ENCODE results near the gene RETREG3.
A peak's percentile ranks its signal among the peaks of the same experiment; 100 is the strongest.
"Not testable (repeated sequence)": the region's sequence is repeated elsewhere in the genome, so short reads cannot be mapped to it uniquely, and the experiment has no call there.

The RETREG3 gene

DNA sequence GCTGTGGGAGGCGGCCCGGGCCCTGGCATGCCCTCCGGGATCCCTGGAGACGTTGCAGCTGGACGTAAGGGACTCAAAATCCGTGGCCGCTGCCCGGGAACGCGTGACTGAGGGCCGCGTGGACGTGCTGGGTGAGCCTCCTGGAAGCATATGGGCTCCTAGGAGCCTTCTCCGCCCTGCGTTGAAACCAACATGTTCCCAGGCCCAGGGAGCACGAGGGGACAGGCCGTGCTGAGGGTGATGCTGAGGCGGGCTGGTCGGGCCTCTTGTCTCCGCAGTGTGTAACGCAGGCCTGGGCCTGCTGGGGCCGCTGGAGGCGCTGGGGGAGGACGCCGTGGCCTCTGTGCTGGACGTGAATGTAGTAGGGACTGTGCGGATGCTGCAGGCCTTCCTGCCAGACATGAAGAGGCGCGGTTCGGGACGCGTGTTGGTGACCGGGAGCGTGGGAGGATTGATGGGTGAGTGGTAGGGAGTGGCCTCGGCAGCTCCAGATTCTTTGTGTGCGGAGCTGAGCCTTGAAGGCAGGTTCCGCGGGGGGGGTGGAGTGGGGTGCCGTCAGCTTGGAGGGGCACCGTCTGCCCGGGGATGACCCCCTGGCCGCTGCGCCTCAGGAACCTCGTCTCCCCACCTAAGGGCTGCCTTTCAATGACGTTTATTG, 55.9 kb downstream of the RETREG3 start:
- DNase-seq (ENCODE audit: low read depth in 2 of 2), result no peak

DNA sequence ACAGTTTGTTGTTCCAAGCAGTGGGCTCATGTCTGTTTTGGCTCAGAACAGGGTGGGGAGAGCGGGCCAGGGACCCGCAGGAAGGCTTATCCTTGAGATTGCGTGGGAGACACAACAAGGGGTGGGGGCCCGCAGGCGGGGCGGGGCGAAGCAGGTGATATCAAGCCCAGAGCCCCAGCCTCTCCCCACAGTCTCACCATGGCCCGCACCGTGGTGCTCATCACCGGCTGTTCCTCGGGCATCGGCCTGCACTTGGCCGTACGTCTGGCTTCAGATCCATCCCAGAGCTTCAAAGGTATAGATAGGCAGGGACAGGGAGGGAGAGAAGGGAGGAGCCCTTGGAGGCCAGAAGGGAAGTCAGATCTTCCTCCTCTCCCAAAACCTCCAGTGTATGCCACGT, 56.4 kb downstream of the RETREG3 start, which contains the start of gene HSD17B1:
TSS of gene HSD17B1 (plus strand) at position 188 of the 400 bp plus-strand sequence. CDS start at position 199, 11 bp downstream.
- not testable (repeated sequence) for DNase-seq (ENCODE audit: low read depth in 2 of 2)

DNA sequence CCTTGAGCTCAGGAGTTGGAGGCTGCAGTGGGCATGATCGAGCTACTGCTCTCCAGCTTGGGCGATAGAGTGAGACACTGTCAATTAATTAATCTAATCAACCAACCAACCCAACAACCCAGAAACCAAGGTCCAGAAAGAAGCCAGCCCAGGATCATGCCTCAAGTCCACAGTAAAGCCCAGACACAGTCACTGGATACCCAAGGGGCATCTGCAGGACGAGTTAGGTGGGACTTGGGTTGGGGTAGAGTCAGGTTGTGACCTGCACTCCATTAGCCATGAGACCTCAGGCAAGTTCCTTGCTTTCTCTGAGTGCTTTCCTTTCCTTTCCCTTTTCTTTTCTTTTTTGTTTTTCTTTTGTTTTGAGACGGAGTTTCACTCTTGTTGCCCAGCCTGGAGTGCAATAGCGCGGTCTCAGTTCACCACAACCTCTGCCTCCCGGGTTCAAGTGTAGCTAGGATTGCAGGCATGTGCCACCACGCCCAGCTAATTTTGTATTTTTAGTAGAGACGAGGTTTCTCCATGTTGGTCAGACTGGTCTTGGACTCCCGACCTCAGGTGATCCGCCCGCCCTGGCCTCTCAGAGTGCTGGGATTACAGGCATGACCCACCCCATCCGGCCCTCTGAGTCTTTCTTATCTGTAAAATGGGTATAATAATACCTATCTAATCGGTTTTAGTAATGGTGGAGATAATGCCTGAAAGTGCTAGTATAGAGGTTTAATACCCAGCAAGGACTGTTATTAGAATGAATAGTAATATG, 60.0 kb downstream of the RETREG3 start:
- no peak for DNase-seq (ENCODE audit: low read depth in 2 of 2)

DNA sequence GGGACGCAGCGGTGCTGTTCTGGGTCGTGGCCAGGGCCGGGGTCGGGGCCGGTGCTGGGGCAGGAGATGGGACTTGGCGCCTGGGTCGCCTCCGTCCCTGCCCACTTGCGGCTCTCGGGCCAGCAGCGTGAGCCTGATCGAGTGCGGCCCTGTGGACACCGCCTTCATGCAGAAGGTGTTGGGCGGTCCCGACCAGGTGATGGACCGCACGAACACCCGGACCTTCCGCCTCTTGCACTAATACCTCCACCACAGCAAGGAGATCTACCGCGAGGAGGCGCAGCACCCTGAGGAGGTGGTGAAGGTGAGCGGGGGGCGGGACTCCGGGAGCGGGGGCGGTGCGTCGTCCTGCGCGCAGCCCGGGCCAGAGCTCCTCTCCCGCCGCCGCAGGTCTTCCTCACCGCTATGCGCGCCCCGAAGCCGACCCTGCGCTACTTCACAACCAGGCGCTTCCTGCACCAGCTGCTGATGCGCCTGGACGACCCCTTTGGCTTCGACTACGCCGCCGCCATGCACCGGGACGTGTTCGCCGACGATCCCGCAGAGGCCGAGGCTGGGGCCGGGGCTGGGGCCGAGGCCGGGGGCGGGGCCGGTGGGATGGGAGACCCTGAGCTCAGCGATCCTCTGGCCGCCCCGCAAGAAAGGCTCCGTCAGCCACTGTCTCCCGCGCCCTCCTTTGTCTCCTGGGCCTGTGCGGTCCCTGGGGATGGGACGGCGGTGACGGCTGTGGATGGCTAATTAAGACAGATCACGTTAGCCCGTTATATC, 60.9 kb downstream of the RETREG3 start:
- DNase-seq (ENCODE audit: low read depth in 2 of 2), result peak; percentile 73 to 77

DNA sequence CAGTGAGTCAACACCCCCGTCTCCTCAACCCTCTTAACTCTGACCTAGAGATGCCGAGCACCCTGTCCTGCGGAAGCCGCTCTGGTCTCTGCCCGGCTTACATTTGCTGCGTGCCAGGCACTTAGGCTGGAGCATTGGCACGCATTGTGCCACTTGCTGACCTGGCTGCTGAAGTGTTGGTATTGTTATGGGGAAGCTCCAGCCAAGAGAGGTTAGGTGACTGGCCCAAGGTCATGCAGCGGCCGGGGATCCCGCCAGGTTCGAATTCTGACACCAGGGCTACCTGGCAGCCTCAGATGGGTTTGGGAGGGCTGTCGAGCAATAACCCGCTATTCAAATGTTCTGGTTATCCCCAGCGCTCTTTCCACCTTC, 61.5 kb downstream of the RETREG3 start:
- no peak for DNase-seq (ENCODE audit: low read depth in 2 of 2)

DNA sequence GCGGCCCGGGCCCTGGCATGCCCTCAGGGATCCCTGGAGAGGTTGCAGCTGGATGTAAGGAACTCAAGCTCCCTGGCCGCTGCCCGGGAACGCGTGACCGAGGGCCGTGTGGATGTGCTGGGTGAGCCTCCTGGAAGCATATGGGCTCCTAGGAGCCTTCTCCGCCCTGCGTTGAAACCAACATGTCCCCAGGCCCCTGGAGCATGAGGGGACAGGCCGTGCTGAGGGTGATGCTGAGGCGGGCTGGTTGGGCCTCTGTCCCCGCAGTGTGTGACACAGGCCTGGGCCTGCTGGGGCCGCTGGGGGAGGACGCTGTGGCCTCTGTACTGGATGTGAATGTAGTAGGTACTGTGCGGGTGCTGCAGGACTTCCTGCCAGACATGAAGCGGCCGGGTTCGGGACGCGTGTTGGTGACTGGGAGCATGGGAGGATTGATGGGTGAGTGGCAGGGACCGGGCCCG, 62.1 kb downstream of the RETREG3 start:
- no peak for DNase-seq (ENCODE audit: low read depth in 2 of 2)

DNA sequence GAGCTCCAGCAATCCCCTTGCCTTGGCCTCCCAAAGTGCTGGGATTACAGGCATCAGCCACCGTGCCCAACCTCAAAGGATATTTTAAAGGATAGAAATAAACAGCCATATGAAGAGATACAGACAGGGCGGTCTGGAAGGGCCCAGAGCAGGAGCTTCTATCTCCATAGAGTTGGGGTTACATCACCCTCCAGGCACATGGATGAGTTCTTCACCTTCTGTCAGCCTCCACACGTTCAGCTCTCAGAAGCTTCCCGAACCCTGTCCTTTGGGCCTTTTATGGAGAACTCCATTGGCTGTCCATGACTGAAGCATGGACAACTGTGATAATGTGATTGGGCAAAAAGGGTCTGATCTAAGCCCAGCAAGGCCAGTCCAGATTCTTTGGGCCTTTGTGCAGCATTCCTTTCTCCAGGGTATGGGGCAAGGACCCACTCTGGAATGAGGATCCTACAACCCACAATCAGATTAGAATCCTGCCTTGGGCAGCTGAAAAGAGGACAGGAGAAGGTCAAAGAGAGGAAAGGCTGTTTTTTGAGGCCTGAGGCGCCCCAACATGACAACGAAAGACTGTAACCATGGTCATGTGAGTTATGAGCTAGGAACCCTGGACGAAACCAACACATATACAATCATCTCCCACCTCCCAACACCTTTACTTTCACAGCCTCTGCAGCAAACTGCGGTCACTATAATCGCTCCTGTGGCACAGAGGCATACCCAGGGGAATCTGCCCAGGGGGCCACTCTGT, 63.2 kb downstream of the RETREG3 start:
- DNase-seq (ENCODE audit: low read depth in 2 of 2), result not testable (repeated sequence)

DNA sequence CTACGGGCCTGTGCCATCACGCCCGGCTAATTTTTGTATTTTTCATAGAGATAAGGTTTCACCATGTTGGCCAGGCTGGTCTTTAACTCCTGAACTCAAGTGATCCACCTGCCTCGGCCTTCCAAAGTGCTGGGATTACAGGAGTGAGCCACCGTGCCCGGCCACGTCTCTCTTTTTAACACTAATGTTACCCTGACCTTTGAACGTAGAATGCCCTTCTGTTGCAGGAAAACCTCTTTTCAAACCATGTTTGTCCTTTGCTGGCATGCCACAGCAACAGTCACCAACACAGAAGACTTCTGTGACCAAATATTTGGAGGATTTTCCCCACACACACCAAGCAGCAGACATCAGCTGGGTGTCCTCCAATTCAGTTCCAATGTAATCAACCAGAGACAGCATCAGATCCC, 64.3 kb downstream of the RETREG3 start:
- no peak for DNase-seq (ENCODE audit: low read depth in 2 of 2)

DNA sequence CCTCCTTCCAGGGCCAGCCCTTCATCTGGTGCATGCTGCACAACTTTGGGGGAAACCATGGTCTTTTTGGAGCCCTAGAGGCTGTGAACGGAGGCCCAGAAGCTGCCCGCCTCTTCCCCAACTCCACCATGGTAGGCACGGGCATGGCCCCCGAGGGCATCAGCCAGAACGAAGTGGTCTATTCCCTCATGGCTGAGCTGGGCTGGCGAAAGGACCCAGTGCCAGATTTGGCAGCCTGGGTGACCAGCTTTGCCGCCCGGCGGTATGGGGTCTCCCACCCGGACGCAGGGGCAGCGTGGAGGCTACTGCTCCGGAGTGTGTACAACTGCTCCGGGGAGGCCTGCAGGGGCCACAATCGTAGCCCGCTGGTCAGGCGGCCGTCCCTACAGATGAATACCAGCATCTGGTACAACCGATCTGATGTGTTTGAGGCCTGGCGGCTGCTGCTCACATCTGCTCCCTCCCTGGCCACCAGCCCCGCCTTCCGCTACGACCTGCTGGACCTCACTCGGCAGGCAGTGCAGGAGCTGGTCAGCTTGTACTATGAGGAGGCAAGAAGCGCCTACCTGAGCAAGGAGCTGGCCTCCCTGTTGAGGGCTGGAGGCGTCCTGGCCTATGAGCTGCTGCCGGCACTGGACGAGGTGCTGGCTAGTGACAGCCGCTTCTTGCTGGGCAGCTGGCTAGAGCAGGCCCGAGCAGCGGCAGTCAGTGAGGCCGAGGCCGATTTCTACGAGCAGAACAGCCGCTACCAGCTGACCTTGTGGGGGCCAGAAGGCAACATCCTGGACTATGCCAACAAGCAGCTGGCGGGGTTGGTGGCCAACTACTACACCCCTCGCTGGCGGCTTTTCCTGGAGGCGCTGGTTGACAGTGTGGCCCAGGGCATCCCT, 65.7 kb downstream of the RETREG3 start:
- no peak for DNase-seq (ENCODE audit: low read depth in 2 of 2)

DNA sequence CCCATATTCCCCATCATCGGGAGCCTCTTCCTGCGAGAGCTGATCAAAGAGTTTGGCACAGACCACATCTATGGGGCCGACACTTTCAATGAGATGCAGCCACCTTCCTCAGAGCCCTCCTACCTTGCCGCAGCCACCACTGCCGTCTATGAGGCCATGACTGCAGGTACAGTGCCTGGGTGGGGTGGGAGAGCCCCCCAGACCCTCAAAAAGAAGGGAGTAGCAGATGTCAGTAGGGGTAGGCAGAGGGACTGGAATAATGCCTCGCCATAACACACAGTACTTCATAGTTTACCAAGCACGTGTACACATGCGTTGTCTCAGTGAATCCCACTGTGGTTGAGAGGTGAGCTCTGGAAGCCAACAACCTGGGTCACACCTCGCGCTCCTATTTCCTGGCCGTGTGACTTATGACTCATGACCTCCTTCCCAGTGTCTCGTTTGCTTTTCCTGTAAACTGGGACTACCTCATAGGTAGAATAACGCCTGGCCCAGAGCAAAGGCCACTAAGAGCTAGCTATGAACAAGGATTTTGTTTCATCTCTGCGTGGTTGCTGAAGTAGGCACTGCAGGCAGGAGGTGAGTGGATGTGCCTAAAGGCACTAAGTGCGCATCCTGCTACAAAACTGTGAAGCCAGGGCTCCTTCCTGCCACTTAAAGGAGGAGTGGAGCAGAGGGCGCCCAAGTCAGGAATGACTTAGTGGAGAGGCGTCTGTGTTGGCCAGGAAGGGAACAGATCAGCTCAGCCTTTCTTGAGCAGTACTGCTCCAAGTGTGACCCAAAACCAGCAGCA, 67.9 kb downstream of the RETREG3 start:
- no peak for DNase-seq (ENCODE audit: low read depth in 2 of 2)

DNA sequence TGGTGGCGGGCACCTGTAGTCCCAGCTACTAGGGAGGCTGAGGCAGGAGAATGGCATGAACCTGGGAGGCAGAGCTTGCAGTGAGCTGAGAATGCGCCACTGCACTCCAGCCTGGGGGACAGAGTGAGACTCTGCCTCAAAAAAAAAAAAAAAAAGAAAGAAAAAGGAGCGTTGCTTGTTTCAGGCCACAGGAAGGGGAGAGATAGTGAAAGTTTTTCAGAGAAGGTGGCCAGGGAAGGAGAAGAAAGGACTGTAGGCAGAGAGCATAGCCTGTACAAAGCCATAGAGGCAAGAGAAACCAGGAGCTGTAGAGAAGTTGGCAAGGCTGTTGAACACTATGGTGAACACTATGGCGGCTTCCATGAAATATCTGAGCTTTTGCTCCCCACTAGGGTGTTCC, 68.6 kb downstream of the RETREG3 start:
- DNase-seq (ENCODE audit: low read depth in 2 of 2), result not testable (repeated sequence)

DNA sequence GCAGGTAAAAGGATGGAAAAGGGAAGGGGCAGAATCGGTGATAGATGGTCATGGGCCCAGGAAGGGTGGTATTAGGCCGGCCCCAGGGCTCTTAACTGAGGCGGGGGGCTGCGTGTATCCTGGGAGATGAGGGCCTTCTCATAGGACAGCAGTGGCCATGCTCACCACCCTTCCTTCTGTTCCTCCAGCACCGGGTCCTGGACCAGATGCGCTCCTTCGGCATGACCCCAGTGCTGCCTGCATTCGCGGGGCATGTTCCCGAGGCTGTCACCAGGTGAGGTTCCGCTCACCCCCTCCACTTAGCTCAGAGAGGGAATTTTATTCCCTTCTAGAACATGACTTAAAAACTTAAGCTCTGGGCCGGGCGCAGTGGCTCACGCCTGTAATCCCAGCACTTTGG, 70.7 kb downstream of the RETREG3 start:
- DNase-seq (ENCODE audit: low read depth in 2 of 2), result no peak

DNA sequence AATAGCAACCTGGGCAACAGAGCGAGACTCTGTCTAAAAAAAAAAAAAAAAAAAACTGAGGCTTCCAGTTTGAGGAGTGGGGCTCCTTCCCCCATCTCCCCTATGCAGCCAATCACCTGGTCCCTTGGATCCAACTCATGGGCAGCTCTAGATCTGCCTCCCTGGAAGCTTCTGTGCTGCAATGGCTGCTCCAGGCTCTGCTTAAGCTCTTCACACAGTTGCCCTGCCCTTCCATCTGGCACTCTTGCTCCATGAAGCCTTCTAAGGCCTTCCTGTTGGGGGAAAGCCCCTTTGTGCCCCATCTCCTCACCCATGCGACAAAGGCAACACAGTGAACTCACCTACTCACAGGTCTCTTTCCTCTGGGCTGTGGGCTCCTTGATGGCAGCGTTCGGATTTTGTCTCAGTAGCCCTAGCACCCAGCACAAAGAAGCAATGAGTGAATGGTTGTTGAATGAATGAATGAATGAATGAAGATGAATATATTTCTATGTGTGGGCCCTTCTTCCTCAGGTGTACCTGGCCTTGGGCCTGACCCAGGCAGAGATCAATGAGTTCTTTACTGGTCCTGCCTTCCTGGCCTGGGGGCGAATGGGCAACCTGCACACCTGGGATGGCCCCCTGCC, 71.2 kb downstream of the RETREG3 start:
- DNase-seq (ENCODE audit: low read depth in 2 of 2), result no peak

DNA sequence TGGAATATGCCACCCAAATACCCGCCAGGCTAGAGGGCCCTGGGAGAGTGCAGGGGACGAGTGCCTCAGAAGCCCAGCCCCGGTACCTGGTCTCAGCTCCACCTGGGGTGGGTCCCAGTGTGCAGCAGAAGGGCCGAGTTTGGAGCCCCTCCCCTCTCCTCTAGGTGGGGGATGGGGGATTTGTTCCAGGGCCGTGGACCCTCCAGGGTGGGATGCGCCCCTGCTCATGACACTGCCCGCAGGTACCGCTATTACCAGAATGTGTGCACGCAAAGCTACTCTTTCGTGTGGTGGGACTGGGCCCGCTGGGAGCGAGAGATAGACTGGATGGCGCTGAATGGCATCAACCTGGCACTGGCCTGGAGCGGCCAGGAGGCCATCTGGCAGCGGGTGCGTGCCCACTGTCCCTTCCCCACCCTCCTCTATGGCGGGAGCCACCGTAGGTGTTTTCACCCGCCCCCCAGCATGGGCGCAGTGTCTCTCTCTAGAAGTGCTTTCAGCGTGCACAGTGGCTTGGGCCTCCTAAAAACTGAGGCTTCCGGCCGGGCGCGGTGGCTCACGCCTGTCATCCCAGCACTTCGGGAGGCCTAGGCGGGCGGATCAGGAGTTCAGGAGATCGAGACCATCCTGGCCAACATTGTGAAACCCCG, 71.9 kb downstream of the RETREG3 start:
- DNase-seq (ENCODE audit: low read depth in 2 of 2), result no peak

DNA sequence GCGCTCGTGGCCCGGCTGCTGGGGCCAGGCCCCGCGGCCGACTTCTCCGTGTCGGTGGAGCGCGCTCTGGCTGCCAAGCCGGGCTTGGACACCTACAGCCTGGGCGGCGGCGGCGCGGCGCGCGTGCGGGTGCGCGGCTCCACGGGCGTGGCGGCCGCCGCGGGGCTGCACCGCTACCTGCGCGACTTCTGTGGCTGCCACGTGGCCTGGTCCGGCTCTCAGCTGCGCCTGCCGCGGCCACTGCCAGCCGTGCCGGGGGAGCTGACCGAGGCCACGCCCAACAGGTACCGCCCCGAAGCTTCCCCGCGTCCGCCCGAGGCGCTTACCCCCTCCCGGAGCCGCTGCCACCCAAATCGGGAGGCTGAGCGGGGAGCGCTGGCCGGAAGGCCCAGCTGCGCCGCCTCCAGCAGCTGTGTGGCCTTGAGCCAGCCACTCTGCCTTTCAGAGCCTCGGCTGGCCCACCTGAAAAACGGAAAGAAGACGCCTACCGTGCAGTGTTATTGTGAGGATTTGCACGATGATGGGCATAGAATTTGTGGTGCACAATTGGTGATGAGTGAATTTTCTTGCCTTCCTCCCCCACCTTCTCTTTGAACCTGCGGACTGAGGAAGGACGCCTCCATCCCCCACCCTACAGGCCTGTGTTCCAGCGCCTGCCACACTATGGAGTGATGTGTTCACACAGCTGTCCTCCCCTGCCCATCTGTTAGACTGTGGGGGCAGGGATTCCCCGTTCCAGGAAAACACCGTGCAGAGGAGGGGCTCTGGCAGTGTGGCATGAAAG, 72.6 kb downstream of the RETREG3 start:
- peak; percentile 68 to 73 for DNase-seq (ENCODE audit: low read depth in 2 of 2)

DNA sequence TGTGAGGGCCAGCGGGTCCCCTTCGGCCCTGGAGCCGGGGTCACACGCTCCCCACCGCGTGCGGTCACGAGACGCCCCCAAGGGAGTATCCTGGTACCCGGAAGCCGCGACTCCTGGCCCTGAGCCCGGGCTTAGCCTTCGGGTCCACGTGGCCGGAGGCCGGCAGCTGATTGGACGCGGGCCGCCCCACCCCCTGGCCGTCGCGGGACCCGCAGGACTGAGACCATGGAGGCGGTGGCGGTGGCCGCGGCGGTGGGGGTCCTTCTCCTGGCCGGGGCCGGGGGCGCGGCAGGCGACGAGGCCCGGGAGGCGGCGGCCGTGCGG, 73.2 kb downstream of the RETREG3 start, which contains the start of gene NAGLU:
TSS of gene NAGLU (plus strand) at position 194 of the 324 bp plus-strand sequence. CDS start at position 226, 32 bp downstream.
- peak; percentile 84 to 86 for DNase-seq (ENCODE audit: low read depth in 2 of 2)

DNA sequence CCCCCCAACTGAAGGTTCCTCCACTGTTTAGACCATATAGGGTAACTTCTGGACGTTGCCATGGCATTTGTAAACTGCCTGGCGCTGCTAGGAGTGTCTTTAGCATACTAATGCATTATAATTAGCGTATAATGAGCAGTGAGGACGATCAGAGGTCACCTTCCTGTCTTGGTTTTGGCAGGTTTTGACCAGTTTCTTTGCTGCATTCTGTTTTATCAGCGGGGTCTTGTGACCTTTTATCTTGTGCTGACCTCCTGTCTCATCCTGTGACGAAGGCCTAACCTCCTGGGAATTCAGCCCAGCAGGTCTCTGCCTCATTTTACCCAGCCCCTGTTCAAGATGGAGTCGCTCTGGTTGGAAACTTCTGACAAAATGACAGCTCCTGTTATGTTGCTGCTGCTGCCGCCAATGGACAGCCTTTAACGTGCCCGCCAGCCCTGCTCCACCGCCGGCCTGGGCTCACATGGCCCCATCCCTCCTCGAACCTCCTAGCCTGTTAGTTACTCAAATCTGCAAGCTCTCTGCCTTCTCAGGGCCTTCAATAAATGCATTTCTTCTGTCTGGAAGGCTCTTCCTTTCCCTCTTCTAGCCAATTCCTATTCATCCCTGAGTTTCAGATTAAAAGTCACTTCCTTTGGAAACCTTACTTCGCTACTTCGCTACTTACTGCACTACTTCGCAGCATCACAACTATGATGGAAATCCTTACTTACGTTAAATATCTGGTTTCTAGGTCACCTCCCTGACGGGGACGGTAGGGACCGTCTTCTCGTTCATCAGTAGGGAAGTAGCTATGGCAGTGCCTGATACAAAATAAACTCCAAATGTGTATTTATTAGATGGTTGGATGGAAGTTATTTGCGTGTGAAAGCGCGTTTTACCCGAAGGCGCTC, 73.8 kb downstream of the RETREG3 start:
- no peak for DNase-seq (ENCODE audit: low read depth in 2 of 2)
